SK-N-DZ (cell line): Measurements from ENCODE around the gene CELF4.

ENCODE experiments used
- DNase-seq: peaks from one replicate; pipeline ENCODE4 v3.0.0-alpha.2; 2015; ENCODE audit warnings: low spot score

The CELF4 gene

DNA sequence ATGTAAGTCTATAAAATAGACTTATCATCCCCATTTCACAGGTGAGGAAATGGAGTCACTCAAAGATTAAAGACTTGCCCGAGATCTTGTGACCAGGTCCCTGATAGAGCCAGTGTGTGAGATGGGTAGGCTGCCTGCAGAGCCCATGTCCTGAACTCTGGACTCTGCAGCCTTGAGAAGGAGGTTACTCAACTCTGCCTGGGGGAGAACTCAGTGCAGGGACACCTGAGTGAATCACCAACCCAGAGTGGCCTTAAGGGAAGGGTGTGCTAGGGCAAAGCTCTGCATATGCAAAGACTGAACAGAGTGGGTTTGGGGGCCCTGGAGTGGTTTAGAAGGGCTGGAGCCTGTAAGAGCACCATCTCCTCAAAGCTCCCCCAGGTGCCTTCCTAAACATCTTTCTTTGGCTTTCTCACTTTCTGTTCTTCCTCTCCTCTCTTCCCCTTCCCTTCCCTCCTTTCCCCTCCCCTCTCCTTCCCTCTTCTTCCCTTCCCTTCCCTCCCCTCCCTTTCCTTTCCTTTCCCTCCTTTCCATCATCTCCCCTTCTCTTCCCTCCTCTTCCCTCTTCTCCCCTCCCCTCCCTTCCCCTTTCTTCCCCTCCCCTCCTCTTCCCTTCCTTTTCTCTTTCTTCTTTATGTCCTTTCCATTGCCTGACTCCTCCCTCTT is 67.6 kb downstream of the CELF4 start:
- no peak for DNase-seq

DNA sequence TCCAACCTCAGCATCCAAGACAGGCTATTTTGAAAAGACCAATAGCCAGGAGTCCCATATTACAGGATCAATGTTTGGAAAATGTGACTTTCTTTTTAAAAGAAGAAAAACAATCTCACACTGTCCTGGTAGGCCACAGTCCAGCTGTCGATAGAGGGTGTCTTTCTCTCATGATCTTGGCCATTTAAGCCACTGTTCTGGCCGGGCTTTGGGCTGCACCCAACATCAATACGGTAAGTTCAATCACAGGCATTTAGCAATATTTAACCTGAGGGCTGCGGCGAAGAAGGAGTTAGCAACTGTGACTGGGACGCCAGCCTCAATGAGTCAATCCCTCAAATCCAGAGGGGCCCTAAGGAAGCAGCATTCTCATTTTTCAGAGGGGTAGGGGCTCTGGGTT is 69.0 kb downstream of the CELF4 start:
- DNase-seq = no peak

DNA sequence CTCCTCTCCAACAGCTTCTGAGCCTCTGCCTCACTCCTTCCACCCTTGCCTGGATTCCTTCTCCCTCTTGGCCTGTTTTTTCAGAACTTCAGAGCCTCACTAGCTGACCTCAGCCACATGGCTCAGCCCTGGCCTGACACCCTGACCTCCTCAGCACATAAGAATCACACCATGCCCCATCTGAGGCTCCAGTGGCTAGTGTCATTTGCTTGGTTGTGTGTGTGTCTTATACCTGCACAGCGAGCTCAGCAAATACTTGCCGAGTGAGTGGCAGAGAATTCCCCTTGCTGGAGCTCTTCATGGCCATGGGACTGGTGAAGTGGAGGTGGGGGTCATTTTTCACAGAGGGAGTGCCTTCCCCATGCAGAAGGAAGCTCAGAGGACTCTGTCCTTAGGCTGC is 70.2 kb downstream of the CELF4 start:
- no peak for DNase-seq

DNA sequence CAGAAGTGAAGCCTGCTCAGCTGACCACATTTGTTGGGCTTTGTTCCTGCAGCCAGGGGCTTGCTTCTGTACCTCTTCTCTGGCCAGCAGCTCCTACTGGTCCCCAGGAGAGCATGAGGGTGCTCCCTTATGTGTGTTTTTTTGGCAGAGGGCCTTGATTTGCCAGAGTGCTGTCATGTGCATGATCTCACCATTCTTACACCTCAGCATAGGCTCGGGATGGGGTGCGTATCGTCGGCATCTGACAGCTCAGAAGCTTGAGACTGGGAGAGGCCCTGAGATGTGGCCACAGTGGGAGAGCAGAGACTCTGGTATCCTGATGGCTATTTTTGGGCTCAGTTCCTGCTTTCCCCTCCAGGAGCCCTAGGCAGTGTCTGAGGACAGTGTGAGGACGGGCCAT is 71.2 kb downstream of the CELF4 start:
- no peak for DNase-seq

GRCh38 chr18:37493352-37493935 is 72.2 kb downstream of the CELF4 start:
- no peak for DNase-seq

GRCh38 chr18:37492952-37493351 is 72.6 kb downstream of the CELF4 start:
- no peak for DNase-seq

DNA sequence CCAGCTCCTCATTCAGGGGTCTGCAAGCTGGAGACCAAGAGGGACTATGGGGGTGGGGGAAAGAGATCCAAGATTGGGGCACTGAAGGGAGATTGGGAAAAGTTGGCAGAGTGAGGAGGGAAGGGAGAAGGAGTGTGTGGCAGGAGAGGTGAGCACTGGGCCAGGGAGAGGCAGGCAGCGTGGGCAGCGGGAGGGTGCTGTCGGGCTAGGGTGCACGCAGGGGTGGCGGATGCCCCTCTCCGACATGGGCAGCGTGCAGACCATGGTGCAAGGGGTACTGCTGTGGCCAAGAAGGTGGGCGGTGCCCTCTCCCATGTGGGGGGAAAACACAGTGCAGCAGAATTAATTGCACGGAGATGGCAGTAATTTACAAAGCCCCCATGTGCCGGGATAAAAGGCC is 74.1 kb downstream of the CELF4 start:
- no peak for DNase-seq

- DNase-seq = no peak
Observed at GRCh38 chr18:37489998-37490397, 75.6 kb downstream of the CELF4 start.

DNA sequence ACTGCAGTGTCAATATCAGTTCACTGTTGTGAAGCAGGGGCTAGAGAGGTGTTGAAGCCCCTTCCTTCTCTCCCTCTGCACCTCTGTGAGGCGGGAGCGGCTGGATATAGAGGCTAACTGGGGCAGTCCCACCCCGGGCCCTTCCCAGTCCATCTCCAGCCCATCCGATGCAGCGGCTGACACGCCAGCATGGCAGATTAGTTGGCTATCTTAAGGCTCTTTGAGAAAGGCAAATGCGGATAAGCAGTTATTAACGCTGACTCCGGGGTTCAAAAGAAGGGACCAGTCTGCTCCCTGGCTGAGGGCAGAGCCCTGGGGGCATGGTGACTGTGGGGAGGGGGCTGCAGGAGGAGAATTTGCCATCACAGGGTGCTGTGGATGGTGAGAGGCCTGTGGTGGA is 76.6 kb downstream of the CELF4 start:
- no peak for DNase-seq

DNA sequence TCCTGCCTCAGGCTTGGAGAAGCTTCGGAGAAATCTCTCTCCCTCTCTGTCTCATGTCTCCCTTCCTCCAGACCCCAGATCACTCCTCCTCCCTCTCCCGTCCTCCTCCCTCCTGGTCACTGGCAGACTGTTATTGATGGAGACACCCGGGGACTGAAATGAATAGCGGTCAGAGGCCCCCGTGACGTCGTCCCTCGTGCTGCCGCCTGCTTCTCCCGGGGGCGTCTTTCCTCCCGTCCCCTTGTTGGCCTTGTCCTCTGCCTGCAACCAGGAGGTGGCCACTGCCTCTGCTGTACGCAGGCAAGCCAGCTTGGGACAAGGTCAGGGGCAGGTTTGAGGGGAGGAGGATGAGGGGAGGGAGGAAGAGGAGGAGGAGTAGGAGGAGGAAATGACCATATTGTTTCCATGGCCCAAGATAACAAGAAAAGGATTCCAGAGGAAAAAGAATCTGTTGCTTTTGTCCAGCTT is 78.2 kb downstream of the CELF4 start:
- DNase-seq = no peak

DNA sequence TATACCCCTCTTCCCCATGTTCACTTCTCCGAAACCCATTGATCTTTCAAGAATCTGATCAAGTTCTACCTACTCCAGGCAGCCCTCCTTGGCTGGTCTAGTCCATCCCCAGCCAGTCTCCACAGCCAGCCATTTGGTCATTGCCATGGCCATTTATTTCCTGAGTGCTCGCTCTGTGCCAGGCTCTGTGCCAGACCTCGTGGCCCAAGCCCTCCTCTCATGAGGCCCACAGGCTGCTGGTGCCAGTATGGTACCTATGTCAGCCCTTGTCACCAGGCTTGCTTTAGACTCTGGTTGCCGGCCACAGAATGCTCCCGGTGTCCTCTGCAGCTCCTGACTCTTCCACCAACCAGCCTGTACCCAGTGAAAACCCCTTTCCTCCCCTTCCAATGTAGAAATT is 78.8 kb downstream of the CELF4 start:
- DNase-seq = no peak

- no peak for DNase-seq
Observed at GRCh38 chr18:37484983-37485834, 80.4 kb downstream of the CELF4 start.

GRCh38 chr18:37483984-37484819 is 81.4 kb downstream of the CELF4 start:
- no peak for DNase-seq

DNA sequence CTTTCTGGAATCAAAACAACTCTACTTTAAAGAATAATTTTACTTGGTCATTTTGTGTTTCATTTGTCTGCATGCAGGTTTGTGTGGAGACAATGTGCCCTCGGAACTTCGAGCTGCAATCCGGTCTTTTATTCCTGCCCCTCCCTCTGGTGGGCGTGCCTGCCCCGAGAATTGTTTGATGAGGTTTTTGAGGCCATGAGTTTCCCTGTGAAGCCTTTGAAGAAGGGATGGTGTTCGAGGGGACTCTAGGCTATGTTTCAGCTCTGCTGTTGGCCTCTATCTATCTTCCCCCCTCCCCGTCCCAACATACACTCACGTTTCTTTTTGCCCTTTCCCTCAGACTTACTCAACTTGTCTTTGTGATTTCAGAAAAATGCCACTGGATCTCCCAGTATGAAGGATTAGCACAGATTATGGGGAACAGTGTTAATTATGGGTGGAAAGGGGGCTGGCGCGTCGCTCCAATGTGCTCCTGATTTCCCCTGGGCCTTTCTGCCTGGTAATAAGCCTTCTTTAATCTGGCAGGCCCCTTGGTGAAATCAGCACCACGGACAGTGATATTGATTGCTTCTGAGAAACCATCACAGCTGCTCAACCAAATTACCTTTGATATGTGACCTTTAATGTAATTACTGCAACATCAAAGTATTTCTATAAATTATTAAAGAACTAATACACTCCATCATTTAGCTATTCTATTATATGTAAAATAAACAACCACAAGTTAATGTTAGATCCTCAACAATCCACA is 82.2 kb downstream of the CELF4 start:
- no peak for DNase-seq

DNA sequence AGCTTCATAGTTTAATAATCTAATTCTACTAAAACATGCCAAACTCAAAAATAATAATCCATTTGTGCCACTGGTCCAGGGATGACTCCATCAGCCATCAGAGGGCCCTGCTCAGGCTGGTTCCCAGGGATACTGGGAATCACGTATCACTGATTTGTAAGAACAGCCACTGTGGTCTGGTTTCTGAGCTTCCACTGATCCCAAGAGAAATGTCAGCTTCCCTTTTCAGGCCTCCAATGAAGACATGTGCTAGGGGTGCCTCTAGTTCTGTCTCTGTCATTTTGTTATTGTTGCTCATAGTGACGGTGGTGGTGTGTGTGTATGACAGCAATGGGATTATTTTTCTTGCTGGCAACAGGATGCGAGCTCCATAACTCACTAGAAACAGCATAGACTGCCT is 83.2 kb downstream of the CELF4 start:
- no peak for DNase-seq

- no peak for DNase-seq
Observed at GRCh38 chr18:37482002-37482401, 83.6 kb downstream of the CELF4 start.

- no peak for DNase-seq
Observed at GRCh38 chr18:37481491-37481890, 84.1 kb downstream of the CELF4 start.

GRCh38 chr18:37481072-37481471 is 84.5 kb downstream of the CELF4 start:
- no peak for DNase-seq

- DNase-seq = no peak
Observed at GRCh38 chr18:37476611-37477295, 88.8 kb downstream of the CELF4 start.

DNA sequence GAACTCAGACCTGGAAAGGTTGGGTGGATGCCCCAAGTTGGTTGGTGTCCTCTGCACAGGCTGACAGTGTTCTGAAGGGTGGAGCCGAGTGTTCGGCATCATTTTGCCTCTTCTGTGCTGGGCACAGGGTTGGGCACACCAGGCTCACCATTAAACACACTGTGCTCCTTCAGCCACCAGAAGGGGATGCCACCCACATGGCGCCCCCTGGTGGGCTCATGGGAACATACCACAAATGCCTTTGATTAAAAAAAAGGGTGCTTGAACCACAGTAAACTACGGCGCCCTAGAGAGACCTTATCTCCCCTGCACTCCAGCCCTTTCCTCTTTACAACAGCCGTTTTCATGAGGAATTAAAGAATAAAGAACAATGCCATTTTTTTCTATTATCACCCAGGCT is 89.4 kb downstream of the CELF4 start:
- peak; percentile 37 for DNase-seq
